H7 (cell line): ENCODE measurements around the gene EYA4. TPM values are rescaled to one million over a fixed set of nuclear protein-coding genes. Genes with fewer than 3 reads are reported as not detected.
"Not testable (repeated sequence)": the region's sequence is repeated elsewhere in the genome, so short reads cannot be mapped to it uniquely, and the experiment has no call there.

Experiments used
- DNase-seq: peaks from one replicate; pipeline ENCODE4 v3.0.0; 2012
- H3K27me3 ChIP-seq: 2 replicates; pipeline ENCODE4 v1.6.0; 2011; ENCODE audit warnings: mild to moderate bottlenecking, low read length; ENCODE audit not compliant: control insufficient read depth, insufficient read depth
- H3K36me3 ChIP-seq: replicated peaks from 2 replicates; pipeline ENCODE4 v1.5.1; 2011; ENCODE audit warnings: low read length; ENCODE audit not compliant: control insufficient read depth, insufficient read depth
- H3K4me3 ChIP-seq: 2 replicates; pipeline ENCODE4 v1.5.1; 2011; ENCODE audit warnings: low read depth, mild to moderate bottlenecking, control low read depth, low read length, moderate library complexity; ENCODE audit not compliant: insufficient read depth
- total RNA-seq: library from RNA; depleted of rRNA; stranded (reverse); fragments of >200 nt; shearing (Covaris generic); gene quantifications from 2 replicates; pipeline ENCODE4 v1.2.3, GENCODE V29; 2014

Gene EYA4
- total RNA-seq, 1 experiment from 2014 or later = 0.10 TPM

- H3K36me3 ChIP-seq = no peaks in the 10 kb centered on the region
- H3K27me3 ChIP-seq = no peaks in the 10 kb centered on the region
- no peak for DNase-seq
- H3K4me3 ChIP-seq = no peak overlapping the region
Observed at GRCh38 chr6:133369773-133370272, 128.7 kb downstream of the EYA4 start.

DNA sequence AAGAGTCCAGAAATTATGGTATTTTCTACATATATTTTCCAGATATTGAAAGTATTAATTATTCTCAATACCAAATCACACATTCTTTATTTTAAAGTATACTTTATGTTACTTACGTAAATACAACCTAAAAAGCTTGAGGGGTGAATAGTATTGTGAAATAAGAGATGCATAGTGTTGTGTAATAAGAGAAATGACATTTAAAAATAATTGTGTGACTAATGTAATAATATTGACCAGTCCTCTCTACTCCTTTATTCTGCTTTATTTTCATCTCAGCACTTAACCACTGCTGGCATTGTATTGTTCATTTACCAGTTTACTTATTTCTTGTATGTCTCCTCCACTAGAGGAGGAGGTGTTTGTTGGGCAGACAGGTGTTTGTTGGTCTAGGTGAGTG lies 135.6 kb downstream of the EYA4 start:
- Histone ChIP-seq H3K4me3 (no peak overlapping the region), H3K36me3 (no peaks in the 10 kb centered on the region), H3K27me3 (no peaks in the 10 kb centered on the region)
- DNase-seq = no peak

DNA sequence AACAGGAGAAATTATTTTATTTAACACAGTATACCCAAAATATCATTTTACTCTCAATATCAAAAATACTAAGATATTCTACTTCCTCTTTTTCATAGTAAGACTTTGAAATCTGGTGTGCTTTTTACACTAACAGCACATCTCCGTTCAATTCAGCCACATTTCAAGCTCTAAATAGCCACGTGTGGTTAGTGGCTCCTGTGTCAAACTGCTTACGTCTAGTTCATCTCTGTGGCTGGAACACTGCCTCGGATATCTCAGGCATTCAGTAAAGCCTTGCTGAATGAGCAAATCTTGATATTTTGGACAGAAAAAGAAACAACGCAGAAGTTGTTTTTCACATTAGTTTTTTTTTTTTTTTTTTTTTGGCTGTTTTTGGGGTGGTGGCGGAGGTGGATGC lies 136.1 kb downstream of the EYA4 start:
- Histone ChIP-seq H3K4me3 (no peak overlapping the region), H3K36me3 (no peaks in the 10 kb centered on the region), H3K27me3 (no peaks in the 10 kb centered on the region)
- no peak for DNase-seq

- no peak overlapping the region for H3K4me3 ChIP-seq
- no peaks in the 10 kb centered on the region for H3K27me3 ChIP-seq
- no peaks in the 10 kb centered on the region for H3K36me3 ChIP-seq
- no peak for DNase-seq
Observed at GRCh38 chr6:133380047-133380446, 138.9 kb downstream of the EYA4 start.

- Histone ChIP-seq H3K36me3 (no peaks in the 10 kb centered on the region), H3K27me3 (no peaks in the 10 kb centered on the region), H3K4me3 (no peak overlapping the region)
- DNase-seq = no peak
Observed at GRCh38 chr6:133380723-133381122, 139.6 kb downstream of the EYA4 start.

DNA sequence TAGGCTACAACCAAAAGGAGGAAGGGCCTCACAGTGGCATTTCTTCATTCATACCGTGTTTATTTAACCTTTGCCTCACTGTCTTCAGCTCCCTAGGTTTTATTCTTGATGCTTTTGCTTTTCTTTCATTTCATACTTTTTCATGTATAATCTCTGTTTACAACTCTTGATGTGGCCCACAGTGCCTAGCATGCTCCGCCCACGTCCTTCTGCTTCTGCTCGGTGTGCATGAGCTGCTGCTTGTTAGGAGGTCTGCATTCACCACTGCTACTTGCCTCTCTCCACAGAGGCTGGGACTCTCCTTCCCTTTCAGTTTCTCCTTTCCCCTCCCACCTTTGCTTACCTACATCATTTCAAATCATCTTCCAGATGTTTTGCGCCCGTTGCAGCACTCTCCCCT lies 147.6 kb downstream of the EYA4 start:
- Histone ChIP-seq H3K36me3 (no peaks in the 10 kb centered on the region), H3K4me3 (no peak overlapping the region), H3K27me3 (no peaks in the 10 kb centered on the region)
- no peak for DNase-seq

GRCh38 chr6:133390168-133390567 lies 149.0 kb downstream of the EYA4 start:
- Histone ChIP-seq H3K27me3 (no peaks in the 10 kb centered on the region), H3K36me3 (no peaks in the 10 kb centered on the region), H3K4me3 (no peak overlapping the region)
- DNase-seq = no peak

- DNase-seq = no peak
- H3K4me3 ChIP-seq = no peak overlapping the region
- no peaks in the 10 kb centered on the region for H3K36me3 ChIP-seq
- H3K27me3 ChIP-seq = no peaks in the 10 kb centered on the region
Observed at GRCh38 chr6:133392015-133392414, 150.9 kb downstream of the EYA4 start.

GRCh38 chr6:133392641-133393040 lies 151.5 kb downstream of the EYA4 start:
- DNase-seq = no peak
- no peaks in the 10 kb centered on the region for H3K27me3 ChIP-seq
- H3K36me3 ChIP-seq = no peaks in the 10 kb centered on the region
- no peak overlapping the region for H3K4me3 ChIP-seq

- no peak overlapping the region for H3K4me3 ChIP-seq
- H3K27me3 ChIP-seq = no peaks in the 10 kb centered on the region
- H3K36me3 ChIP-seq = no peaks in the 10 kb centered on the region
- no peak for DNase-seq
Observed at GRCh38 chr6:133393891-133394290, 152.7 kb downstream of the EYA4 start.

GRCh38 chr6:133394630-133395029 lies 153.5 kb downstream of the EYA4 start:
- DNase-seq = no peak
- H3K27me3 ChIP-seq = no peaks in the 10 kb centered on the region
- no peak overlapping the region for H3K4me3 ChIP-seq

GRCh38 chr6:133396233-133396983 lies 155.3 kb downstream of the EYA4 start:
- Histone ChIP-seq H3K36me3 (no peaks in the 10 kb centered on the region), H3K27me3 (no peaks in the 10 kb centered on the region), H3K4me3 (no peak overlapping the region)
- no peak for DNase-seq

More at GRCh38 chr6:133394630-133395029, 153.5 kb downstream of the EYA4 start:
- H3K36me3 ChIP-seq = no peaks in the 10 kb centered on the region

DNA sequence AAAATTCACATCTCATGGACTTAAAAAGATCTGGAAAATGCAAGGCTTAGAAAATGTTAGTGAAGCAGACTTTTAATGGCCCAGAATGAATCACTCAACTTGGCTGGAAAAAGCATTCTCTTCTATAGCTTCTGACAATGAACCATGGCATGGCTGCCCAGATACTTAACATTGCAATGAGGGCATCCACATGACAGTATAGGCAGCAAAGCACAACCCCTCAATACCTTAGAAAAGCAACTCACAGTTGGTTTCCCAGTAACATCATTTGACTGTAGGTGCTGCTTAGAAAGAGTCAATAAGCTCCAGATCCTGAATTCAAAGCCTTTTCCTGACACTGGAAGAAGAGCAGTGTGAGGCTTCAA lies 155.8 kb downstream of the EYA4 start:
- Histone ChIP-seq H3K4me3 (no peak overlapping the region), H3K36me3 (no peaks in the 10 kb centered on the region), H3K27me3 (no peaks in the 10 kb centered on the region)
- no peak for DNase-seq

DNA sequence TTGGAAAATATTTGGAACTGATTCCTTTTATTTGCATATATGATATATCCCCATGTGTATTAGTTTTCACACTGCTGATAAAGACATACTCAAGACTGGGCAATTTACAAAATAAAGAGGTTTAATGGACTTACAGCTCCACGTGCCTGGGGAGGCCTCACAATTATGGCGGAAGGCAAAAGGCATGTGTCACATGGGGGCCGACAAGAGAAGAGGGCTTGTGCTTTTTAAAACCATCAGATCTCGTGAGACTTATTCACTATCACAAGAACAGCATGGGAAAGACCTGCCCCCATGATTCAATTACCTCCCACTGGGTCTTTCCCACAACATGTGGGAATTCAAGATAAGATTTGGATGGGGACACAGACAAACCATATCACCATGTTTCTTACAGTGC lies 156.4 kb downstream of the EYA4 start:
- not testable (repeated sequence) for H3K36me3 ChIP-seq, H3K4me3 ChIP-seq, DNase-seq, H3K27me3 ChIP-seq

DNA sequence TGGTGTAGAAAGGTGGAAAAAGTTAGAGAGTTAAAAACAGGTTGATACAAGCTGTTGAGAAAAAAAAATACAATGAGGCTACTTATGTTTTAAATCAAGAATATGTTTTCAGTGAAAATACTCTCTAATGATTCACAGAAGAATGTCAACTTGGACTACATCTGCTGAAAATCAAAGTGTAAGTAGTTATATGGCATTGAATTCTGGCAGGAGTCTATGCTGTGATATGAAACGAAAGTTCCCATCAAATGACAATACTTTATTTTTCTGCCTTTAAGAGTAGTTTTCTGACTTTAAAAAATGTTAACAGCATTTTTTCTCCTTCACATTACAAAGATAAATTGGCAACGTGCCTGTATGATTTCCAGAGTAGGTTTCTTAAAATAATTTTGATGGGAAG lies 158.3 kb downstream of the EYA4 start:
- no peaks in the 10 kb centered on the region for H3K36me3 ChIP-seq
- H3K27me3 ChIP-seq = no peaks in the 10 kb centered on the region
- DNase-seq = no peak
- H3K4me3 ChIP-seq = no peak overlapping the region

GRCh38 chr6:133404151-133404550 lies 163.0 kb downstream of the EYA4 start:
- no peak for DNase-seq
- H3K4me3 ChIP-seq = no peak overlapping the region
- H3K27me3 ChIP-seq = no peaks in the 10 kb centered on the region
- H3K36me3 ChIP-seq = no peaks in the 10 kb centered on the region
